GM19238 (cell line): ENCODE data around the gene FXN.
"Not testable (repeated sequence)": the region's sequence is repeated elsewhere in the genome, so short reads cannot be mapped to it uniquely, and the experiment has no call there.

ENCODE experiments used
- DNase-seq: peaks from one replicate; pipeline ENCODE4 v3.0.0; 2011; ENCODE audit warnings: low spot score; ENCODE audit not compliant: insufficient read length

Gene FXN

GRCh38 chr9:69065660-69066059, 30.1 kb downstream of the FXN start:
- no peak for DNase-seq

GRCh38 chr9:69066955-69067354, 31.4 kb downstream of the FXN start:
- no peak for DNase-seq

GRCh38 chr9:69070201-69070600, 34.6 kb downstream of the FXN start:
- DNase-seq: no peak

GRCh38 chr9:69071059-69071458, 35.5 kb downstream of the FXN start:
- no peak for DNase-seq

GRCh38 chr9:69073103-69073502, 37.6 kb downstream of the FXN start:
- no peak for DNase-seq

GRCh38 chr9:69074801-69075200, 39.2 kb downstream of the FXN start:
- DNase-seq: no peak

GRCh38 chr9:69076550-69076949, 41.0 kb downstream of the FXN start:
- no peak for DNase-seq

GRCh38 chr9:69078069-69078468, 42.5 kb downstream of the FXN start:
- DNase-seq: no peak

- no peak for DNase-seq
Observed at GRCh38 chr9:69078581-69078980, 43.0 kb downstream of the FXN start.

- no peak for DNase-seq
Observed at GRCh38 chr9:69079186-69079585, 43.6 kb downstream of the FXN start.

GRCh38 chr9:69081261-69081660, 45.7 kb downstream of the FXN start:
- no peak for DNase-seq

GRCh38 chr9:69083321-69083720, 47.8 kb downstream of the FXN start:
- DNase-seq: no peak

- DNase-seq: no peak
Observed at GRCh38 chr9:69085569-69086283, 50.2 kb downstream of the FXN start.

- DNase-seq: no peak
Observed at GRCh38 chr9:69086312-69086711, 50.8 kb downstream of the FXN start.

GRCh38 chr9:69086769-69087168, 51.2 kb downstream of the FXN start:
- no peak for DNase-seq

GRCh38 chr9:69089082-69089481, 53.5 kb downstream of the FXN start:
- no peak for DNase-seq

- no peak for DNase-seq
Observed at GRCh38 chr9:69089491-69089890, 53.9 kb downstream of the FXN start.

GRCh38 chr9:69090140-69090750, 54.7 kb downstream of the FXN start:
- DNase-seq: no peak

- no peak for DNase-seq
Observed at GRCh38 chr9:69090946-69091345, 55.4 kb downstream of the FXN start.

GRCh38 chr9:69093471-69094103, 58.0 kb downstream of the FXN start:
- DNase-seq: no peak

GRCh38 chr9:69094361-69095135, 59.0 kb downstream of the FXN start:
- DNase-seq: not testable (repeated sequence)

- no peak for DNase-seq
Observed at GRCh38 chr9:69097064-69097463, 61.5 kb downstream of the FXN start.
